Measurements from ENCODE around the gene B3GALT4.

The B3GALT4 gene, protein sequence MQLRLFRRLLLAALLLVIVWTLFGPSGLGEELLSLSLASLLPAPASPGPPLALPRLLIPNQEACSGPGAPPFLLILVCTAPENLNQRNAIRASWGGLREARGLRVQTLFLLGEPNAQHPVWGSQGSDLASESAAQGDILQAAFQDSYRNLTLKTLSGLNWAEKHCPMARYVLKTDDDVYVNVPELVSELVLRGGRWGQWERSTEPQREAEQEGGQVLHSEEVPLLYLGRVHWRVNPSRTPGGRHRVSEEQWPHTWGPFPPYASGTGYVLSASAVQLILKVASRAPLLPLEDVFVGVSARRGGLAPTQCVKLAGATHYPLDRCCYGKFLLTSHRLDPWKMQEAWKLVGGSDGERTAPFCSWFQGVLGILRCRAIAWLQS

GRCh38 chr6:33276864-33277662 is at the start of gene B3GALT4:
Gene B3GALT4 (plus strand): TSS chr6:33277123. CDS start chr6:33277420, 297 bp downstream.
- H3K36me3 Mint-ChIP-seq = peaks cover 91% of the 10 kb centered on the region
- H3K27ac Mint-ChIP-seq = peak within 1 kb of the TSS; percentile 99
- H3K4me3 Mint-ChIP-seq = peak within 1 kb of the TSS; percentile 89
- H3K4me1 Mint-ChIP-seq = peaks cover 60% of the 10 kb centered on the region
- no peaks in the 10 kb centered on the region for H3K9me3 Mint-ChIP-seq
- ATAC-seq (peak; percentile 80), DNase-seq (ENCODE audit: low spot score in 2 of 2) (peak; percentile 72 to 89)

DNA sequence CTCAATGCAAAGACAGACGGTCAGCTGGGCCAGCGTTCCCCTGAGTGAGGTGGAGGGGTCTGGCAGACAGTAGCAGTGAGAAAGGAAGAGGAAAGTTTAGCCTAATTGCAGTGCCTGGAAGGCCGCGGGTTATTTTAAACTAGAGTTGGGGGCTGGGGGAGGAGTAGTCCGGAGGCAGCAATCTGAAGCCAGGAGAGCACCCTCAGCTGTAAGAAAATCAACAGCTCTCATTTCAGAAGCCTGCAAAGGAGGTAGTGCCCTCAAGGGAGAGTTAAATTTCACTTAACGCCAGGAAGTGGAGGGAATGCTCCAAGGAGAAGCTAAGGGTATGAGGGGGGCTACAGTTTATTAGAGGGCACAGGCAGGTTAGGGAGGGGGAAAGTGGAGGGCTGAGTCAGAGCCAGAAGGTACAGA is 41.7 kb upstream of the B3GALT4 start:
- Mint-ChIP-seq H3K9me3 (no peaks in the 10 kb centered on the region), H3K4me3 (no peak overlapping the region), H3K4me1 (peaks cover under 1% of the 10 kb centered on the region), H3K27ac (peak overlapping the region; percentile 37), H3K36me3 (no peaks in the 10 kb centered on the region)
- no peak for DNase-seq (ENCODE audit: low spot score in 2 of 2)
- ATAC-seq = no peak

GRCh38 chr6:33236328-33236727 is 40.6 kb upstream of the B3GALT4 start:
- Mint-ChIP-seq H3K4me3 (no peak overlapping the region), H3K27ac (no peak overlapping the region), H3K9me3 (no peaks in the 10 kb centered on the region), H3K36me3 (no peaks in the 10 kb centered on the region), H3K4me1 (peaks cover 6% of the 10 kb centered on the region)
- ATAC-seq (no peak), DNase-seq (ENCODE audit: low spot score in 2 of 2) (no peak)

DNA sequence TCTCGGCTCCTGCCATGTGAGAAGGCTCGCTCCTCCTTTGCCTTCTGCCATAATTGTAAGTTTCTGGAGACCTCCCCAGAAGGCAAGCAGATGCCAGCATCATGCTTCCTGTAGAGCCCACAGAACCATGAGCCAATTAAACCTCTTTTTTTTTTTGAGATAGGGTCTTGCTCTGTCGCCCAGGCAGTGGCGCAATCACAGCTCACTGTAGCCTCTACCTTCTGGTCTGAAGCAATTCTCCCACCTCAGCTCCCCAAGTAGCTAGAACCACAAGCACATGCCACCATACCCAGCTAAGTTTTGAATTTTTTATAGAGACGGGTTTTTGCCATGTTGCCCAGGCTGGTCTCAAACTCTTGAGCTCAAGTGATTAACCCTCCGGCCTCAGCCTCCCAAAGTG is 40.1 kb upstream of the B3GALT4 start:
- H3K4me1 Mint-ChIP-seq = peaks cover 9% of the 10 kb centered on the region
- H3K4me3 Mint-ChIP-seq = no peak overlapping the region
- ATAC-seq = no peak
- H3K27ac Mint-ChIP-seq = no peak overlapping the region
- DNase-seq (ENCODE audit: low spot score in 2 of 2) = no peak
- no peaks in the 10 kb centered on the region for H3K9me3 Mint-ChIP-seq
- no peaks in the 10 kb centered on the region for H3K36me3 Mint-ChIP-seq

GRCh38 chr6:33237741-33238140 is 39.2 kb upstream of the B3GALT4 start:
- DNase-seq (ENCODE audit: low spot score in 2 of 2) = no peak
- Mint-ChIP-seq H3K36me3 (no peaks in the 10 kb centered on the region), H3K27ac (no peak overlapping the region), H3K4me1 (peaks cover 17% of the 10 kb centered on the region), H3K4me3 (no peak overlapping the region), H3K9me3 (no peaks in the 10 kb centered on the region)
- ATAC-seq = no peak

DNA sequence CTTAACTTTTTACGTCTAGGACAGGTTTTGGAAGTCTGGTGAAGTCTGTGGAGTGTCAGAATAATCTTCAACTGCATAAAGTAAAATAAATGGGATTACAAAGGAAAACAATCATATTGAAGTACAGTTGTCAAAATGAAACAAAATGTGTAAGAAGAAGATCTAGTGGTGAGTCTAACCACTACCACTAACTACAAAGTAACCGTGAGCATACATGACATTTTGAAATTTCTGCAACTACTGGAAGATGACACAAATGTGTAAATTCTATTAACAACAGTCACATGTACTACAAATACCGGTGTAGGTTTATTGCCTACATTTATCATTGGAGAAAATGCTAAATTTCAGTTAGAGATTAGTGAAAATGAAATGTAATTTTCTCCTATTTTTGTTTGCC is 35.0 kb upstream of the B3GALT4 start:
- DNase-seq (ENCODE audit: low spot score in 2 of 2) (no peak), ATAC-seq (peak; percentile 96)
- H3K4me3 Mint-ChIP-seq = peak overlapping the region; percentile 42
- no peak overlapping the region for H3K27ac Mint-ChIP-seq
- peaks cover 17% of the 10 kb centered on the region for H3K4me1 Mint-ChIP-seq
- no peaks in the 10 kb centered on the region for H3K36me3 Mint-ChIP-seq
- H3K9me3 Mint-ChIP-seq = no peaks in the 10 kb centered on the region

- H3K4me1 Mint-ChIP-seq = peaks cover 25% of the 10 kb centered on the region
- DNase-seq (ENCODE audit: low spot score in 2 of 2) = no peak
- H3K27ac Mint-ChIP-seq = no peak overlapping the region
- no peaks in the 10 kb centered on the region for H3K9me3 Mint-ChIP-seq
- H3K4me3 Mint-ChIP-seq = no peak overlapping the region
- no peak for ATAC-seq
- peaks cover 3% of the 10 kb centered on the region for H3K36me3 Mint-ChIP-seq
These were observed 33.4 kb upstream of the B3GALT4 start for GRCh38 chr6:33243476-33243875.

GRCh38 chr6:33247977-33248642 is 28.8 kb upstream of the B3GALT4 start:
- ATAC-seq (peak; percentile 57), DNase-seq (ENCODE audit: low spot score in 2 of 2) (peak; percentile 94 to 98)
- Mint-ChIP-seq H3K4me3 (peak overlapping the region; percentile 91), H3K9me3 (no peaks in the 10 kb centered on the region), H3K4me1 (peaks cover 47% of the 10 kb centered on the region), H3K36me3 (peaks cover 46% of the 10 kb centered on the region), H3K27ac (peak overlapping the region; percentile 96)

- Mint-ChIP-seq H3K27ac (peak overlapping the region; percentile 96), H3K9me3 (no peaks in the 10 kb centered on the region), H3K4me1 (peaks cover 48% of the 10 kb centered on the region), H3K4me3 (peak overlapping the region; percentile 91), H3K36me3 (peaks cover 51% of the 10 kb centered on the region)
- DNase-seq (ENCODE audit: low spot score in 2 of 2) = no peak
- peak; percentile 41 for ATAC-seq
These were observed 28.3 kb upstream of the B3GALT4 start for GRCh38 chr6:33248643-33248931.

DNA sequence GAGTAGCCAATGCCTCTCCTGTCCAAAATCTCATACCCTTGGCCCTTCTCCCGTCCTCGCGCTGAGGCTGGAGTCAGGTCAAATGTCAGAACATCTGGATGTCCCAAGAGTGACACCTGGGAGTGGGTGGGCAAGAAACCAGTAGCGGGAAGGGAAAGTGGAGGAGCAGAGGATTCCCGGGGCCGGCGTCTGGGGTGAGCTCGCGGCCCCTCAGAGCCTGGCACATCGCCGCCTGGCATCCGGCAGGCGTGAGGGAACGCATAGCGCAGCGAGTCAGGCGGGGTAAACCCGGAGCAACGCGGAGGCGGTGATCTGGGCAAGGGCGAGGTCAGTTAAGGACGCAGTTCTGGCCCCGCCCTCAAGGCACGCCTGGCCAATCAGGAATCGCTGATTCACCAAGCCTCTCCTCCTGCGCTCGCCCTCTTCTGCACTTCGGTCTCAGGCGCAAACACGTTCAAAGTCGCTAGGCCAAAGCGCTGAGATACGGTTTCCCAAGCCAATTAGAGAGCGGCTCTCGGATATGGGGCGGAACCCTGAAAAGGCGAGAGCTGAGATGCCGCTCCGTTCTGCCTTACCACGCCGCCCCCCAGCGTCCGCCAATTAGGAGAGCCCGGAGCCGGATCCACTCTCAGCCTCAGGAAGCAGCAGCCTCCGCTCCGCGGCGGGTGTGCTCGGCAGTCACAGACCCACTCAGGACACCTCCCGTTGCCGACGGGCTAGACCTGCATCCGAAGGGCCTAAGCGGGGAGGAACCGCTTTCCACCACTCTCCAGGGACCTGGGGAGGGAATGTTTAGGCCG is 27.8 kb upstream of the B3GALT4 start:
- peak overlapping the region; percentile 96 for H3K27ac Mint-ChIP-seq
- DNase-seq (ENCODE audit: low spot score in 2 of 2) (peak; percentile 84 to 97), ATAC-seq (peak; percentile 94)
- H3K4me3 Mint-ChIP-seq = peak overlapping the region; percentile 91
- H3K9me3 Mint-ChIP-seq = no peaks in the 10 kb centered on the region
- H3K4me1 Mint-ChIP-seq = peaks cover 48% of the 10 kb centered on the region
- peaks cover 51% of the 10 kb centered on the region for H3K36me3 Mint-ChIP-seq

DNA sequence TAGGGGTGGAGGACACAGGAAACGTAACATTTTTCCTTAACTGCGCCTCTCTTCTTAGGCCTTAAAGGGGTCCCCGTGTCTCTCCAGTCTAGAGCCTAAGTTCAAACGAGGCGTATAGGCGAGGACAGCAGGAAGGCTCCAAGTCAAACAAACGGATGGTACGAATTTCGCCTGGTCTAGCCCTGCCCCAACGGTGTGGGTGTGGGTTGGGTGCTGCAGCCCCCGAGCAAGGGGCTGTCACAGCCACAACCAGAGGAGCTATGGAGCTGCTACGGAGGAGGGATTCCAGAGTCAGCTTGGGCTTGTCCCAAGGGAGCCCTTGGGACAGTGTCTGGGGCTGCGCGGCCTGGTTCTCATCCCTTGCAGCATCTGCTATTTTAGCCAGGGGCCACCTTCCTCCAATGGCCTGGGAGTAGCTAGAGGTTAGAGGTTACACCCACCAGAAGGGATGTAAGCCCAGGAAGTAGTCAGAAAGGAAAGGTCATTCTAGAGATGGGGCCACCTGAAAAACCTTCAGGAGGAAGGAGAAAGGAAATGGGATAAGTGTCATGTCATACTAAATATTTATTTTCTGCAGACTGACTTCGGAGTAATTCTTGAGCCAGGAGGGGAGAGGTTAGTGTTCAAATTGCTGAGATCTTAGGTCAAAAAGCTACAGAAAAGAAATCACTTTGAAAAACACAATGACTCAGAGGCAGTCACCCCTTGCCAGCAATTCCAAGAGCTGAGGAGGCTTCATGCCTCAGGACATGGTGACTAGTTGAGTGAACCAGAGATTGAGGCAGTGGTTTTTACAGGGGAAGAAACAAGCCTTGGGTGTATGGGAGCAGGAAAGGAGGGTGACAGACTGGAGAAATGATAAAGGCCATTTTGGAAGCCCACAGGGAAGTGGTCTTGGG is 26.9 kb upstream of the B3GALT4 start:
- peak overlapping the region; percentile 96 for H3K27ac Mint-ChIP-seq
- peaks cover 59% of the 10 kb centered on the region for H3K36me3 Mint-ChIP-seq
- peaks cover 48% of the 10 kb centered on the region for H3K4me1 Mint-ChIP-seq
- ATAC-seq (no peak), DNase-seq (ENCODE audit: low spot score in 2 of 2) (peak in 1 of 2 donors; percentile 55)
- no peaks in the 10 kb centered on the region for H3K9me3 Mint-ChIP-seq
- peak overlapping the region; percentile 91 for H3K4me3 Mint-ChIP-seq

- Mint-ChIP-seq H3K9me3 (no peaks in the 10 kb centered on the region), H3K4me3 (peak overlapping the region; percentile 91), H3K27ac (peak overlapping the region; percentile 96), H3K4me1 (peaks cover 48% of the 10 kb centered on the region), H3K36me3 (peaks cover 67% of the 10 kb centered on the region)
- ATAC-seq = no peak
- no peak for DNase-seq (ENCODE audit: low spot score in 2 of 2)
These were observed 26.2 kb upstream of the B3GALT4 start for GRCh38 chr6:33250731-33251130.

DNA sequence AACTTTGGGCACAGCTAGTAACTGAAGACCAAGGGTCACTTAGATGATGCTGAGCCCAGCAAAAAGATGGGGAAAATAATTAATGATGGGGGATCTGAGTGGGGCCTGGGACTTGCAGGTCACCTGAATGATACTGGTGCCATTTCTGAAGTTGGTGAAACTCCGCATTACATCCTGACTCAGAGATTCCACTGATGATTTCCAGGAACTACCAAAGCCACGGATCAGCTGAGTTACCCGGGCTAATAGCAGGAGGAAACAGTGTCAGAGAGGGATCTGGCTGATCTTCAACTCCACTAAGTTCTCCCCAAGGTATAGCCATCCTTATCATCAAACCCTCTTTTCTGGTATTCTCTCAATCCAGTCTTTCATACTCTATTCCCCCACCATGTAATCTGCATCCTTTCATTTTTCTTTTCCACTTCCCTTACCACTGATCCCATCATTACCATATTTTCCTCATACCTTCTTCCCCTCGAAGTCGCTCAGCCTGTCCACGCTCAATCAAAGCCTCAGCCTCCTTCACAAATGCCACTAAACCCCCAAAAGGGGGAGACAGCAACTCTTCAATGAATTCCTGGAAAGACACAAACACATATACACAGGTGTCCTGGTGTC is 25.4 kb upstream of the B3GALT4 start:
- Mint-ChIP-seq H3K4me3 (peak overlapping the region; percentile 91), H3K36me3 (peaks cover 75% of the 10 kb centered on the region), H3K27ac (peak overlapping the region; percentile 96), H3K9me3 (no peaks in the 10 kb centered on the region), H3K4me1 (peaks cover 48% of the 10 kb centered on the region)
- no peak for DNase-seq (ENCODE audit: low spot score in 2 of 2)
- no peak for ATAC-seq

DNA sequence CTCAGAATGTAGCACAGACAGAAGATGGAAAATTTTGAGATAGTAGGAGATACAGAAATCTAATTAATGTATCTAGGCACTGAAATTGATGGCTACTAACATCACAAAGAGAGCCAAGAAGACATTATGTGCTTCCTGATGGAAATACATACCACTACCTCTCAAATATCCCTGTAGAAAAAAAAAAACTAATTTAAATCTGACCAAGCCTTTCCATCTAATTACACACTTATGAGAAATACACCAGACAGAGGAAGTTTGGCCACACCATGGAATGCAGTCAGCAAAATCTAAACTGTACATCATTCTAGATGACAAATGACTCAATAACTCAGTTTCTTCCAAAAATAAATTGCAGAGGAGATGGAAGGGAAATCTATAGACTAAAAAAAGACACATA is 24.2 kb upstream of the B3GALT4 start:
- Mint-ChIP-seq H3K4me1 (peaks cover 47% of the 10 kb centered on the region), H3K4me3 (no peak overlapping the region), H3K36me3 (peaks cover 86% of the 10 kb centered on the region), H3K27ac (peak overlapping the region; percentile 96), H3K9me3 (no peaks in the 10 kb centered on the region)
- ATAC-seq = no peak
- DNase-seq (ENCODE audit: low spot score in 2 of 2) = no peak
